Activated CD4-positive, CD25-positive, alpha-beta regulatory T cell treated with anti-CD3 and anti-CD28 coated beads, Interleukin-2, amount 50 U/mL, for 16 hours (primary cell): ENCODE measurements around the gene WDFY2.
A peak's percentile ranks its signal among the peaks of the same experiment; 100 is the strongest.
"Not testable (repeated sequence)": the region's sequence is repeated elsewhere in the genome, so short reads cannot be mapped to it uniquely, and the experiment has no call there.

Experiments used
- DNase-seq: peaks from one replicate; pipeline ENCODE4 v3.0.0-alpha.2; 2020; ENCODE audit warnings: low read depth, low spot score

The WDFY2 gene

DNA sequence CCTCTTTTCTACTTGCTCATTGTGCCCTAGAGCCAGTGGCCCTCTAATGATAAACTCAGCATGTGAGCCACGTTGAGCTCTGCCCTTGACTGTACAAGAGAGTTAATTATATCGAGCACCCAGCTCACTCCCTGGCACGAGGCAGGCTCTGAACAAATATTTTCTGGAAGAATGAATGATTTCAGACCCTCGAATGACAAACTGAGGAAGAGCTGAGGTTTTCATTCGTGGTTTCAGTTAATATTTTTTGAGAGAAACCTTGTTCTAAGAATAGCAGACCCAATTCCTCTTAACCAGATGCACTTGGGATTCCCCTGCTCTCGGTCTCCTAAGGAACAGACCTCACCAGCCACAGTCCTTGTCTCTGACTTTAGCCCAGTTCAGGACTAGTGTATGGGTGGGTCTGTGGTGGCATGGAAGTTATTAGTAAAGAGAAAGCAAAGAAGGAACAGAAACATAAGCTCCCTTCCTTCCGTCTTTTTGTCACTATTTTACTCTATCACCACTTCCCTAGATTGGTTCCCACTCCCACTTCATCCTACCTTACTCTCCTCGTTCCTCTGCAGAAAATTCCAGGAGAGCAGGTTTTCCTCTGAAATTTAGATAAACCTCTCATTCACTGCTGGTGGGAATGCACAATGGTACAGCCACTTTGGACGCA lies 22.1 kb upstream of the WDFY2 start:
- DNase-seq: no peak

DNA sequence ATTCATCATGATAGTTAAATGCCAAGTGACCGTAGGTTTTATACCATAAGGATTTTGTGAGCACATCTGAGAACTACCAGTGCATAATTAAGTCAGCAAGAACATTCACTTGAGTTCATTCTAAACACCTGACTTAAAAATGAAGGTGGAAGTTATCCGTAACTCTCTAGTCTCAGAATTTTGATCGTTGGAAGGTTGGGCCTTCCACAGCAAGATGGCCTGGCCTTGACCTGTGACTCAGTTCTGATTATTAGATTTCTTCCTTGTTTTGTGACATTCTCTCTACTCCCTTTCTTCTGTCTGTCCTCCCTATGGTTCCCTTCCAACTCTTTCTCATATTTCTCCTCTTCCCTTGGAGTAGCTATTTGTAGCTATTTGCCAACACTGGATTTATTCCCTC lies 20.0 kb upstream of the WDFY2 start:
- DNase-seq: no peak

DNA sequence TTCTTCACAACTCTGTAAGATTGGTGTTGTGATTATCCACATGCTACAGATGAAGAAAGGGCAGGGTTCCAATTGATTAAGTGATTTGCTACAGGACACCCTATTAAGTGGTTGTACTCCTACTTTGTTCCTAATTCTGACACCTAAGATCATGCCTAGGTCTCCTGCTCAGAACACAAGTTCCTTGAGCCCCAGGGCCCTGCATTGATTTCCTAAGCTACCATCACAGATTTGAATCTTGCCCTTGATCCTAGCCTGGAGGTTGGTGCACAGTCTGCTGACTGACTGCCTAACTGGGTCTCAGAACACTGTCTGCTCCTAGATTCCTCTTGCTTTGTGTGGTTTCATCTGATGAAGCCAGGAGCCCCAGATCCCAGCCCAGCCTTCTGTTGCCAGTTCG lies 19.6 kb upstream of the WDFY2 start:
- no peak for DNase-seq

DNA sequence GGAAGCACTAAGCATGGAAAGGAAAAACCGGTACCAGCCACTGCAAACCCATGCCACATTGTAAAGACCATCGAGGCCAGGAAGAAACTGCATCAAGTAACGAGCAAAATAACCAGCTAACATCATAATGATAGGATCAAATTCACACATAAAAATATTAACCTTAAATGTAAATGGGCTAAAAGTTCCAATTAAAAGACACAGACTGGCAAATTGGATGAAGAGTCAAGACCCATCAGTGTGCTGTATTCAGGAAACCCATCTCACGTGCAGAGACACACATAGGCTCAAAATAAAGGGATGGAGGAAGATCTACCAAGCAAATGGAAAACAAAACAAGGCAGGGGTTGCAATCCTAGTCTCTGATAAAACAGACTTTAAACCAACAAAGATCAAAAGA lies 15.3 kb upstream of the WDFY2 start:
- DNase-seq: not testable (repeated sequence)

DNA sequence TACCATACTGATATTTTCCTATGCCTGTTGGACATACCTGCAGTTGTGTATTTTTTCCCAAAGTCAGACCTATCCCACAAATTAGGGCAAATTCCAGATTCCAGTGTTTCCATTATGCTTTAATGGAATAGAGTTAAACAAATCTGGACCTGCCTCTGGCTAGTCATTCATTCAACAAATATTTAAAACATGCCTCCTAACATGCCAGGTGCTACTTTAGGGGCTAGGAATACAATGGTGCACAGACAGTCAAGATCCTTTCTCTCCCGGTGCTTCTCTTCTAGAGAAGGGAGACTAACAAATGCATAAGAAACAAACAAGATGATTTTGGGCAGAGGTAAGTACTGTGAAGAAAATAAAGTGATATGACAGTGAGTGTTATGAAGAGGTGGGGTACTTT lies 7.5 kb upstream of the WDFY2 start:
- no peak for DNase-seq

DNA sequence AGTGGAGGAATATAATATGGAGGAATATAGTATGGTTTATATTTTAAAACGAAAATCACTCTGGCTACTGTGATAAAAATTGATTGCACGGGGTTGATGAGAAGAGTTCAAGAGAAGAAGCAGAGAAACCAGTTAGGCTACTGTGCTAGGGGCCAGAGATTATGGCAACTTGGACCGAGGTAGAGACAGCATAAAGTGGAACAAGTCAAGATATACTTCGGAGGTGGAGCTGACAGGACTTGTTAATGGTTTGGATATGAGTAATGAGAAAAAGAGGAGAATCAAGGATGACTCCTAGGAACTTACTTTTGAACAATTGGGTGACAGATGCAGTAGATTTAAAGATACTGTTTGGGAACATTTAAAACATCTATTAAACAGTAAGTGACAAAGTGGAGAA lies 6.6 kb upstream of the WDFY2 start:
- no peak for DNase-seq

DNA sequence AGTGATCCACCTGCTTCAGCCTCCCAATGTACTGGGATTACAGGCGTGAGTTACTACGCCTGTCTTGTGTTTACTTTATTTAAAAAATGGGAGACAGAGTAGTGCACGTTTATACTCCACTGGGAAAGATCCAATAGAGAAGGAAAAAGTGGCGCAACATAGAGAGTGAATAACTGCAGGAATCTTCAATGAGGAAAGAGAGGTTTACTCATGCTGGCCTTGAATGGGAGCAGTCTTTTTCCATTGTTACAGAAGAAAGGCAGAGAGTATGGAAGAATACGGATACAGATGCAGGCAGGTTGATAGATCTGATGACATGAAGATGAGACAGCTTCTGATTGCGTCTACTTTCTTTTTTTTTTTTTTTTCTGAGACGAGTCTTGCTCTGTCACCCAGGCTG lies 4.6 kb upstream of the WDFY2 start:
- no peak for DNase-seq

DNA sequence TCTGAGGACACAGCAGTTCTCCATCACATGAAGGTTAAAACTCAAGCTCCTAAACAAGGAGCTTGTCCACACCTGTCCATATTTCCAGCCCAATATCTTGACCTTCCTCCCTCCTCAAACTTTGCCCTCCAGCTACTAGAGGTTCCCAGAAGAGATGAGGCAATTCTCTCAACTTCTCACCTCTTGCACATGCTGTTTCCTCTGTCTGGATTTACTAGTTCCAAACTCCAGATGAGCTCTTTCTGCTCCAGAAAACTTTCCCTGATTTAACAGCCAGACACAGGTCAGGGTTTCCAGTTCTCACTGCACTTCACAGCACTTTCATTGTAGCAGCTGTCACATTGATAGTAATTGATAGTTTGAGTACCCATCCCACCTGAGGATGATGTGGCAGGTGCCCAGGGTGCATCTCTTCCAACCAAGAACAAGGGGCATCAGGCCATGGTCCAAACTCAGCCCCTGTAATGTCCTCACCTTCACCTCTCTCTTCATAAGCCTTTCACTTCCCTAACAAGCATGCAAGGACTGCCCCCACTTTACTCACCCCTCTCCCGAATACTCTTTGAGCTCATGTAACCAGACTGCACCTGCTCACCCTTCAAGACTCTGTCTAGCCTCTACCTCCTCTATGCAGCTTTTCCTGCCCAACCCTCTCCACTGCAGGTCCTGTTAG lies 3.0 kb upstream of the WDFY2 start:
- no peak for DNase-seq

DNA sequence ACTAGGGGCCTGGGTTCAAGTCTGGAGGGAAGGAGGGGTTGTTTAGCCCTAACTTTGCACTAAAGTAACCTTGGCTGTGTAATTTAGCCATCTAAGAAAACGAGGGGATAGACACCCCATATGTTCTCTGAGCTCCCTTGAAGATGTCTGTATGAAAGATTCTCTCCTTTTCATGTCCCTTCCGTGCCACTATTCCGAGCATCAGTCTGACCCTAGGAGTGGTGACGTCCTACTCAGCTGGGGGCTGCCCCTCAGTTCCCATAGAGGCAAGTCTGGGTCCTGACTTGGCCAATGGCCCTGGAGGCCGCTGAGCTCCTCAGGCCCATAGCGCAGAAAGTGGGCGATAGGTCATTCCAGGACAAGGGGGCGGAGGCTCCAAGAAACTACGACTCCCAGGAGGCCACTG lies 790 bp upstream of the WDFY2 start:
- no peak for DNase-seq

DNA sequence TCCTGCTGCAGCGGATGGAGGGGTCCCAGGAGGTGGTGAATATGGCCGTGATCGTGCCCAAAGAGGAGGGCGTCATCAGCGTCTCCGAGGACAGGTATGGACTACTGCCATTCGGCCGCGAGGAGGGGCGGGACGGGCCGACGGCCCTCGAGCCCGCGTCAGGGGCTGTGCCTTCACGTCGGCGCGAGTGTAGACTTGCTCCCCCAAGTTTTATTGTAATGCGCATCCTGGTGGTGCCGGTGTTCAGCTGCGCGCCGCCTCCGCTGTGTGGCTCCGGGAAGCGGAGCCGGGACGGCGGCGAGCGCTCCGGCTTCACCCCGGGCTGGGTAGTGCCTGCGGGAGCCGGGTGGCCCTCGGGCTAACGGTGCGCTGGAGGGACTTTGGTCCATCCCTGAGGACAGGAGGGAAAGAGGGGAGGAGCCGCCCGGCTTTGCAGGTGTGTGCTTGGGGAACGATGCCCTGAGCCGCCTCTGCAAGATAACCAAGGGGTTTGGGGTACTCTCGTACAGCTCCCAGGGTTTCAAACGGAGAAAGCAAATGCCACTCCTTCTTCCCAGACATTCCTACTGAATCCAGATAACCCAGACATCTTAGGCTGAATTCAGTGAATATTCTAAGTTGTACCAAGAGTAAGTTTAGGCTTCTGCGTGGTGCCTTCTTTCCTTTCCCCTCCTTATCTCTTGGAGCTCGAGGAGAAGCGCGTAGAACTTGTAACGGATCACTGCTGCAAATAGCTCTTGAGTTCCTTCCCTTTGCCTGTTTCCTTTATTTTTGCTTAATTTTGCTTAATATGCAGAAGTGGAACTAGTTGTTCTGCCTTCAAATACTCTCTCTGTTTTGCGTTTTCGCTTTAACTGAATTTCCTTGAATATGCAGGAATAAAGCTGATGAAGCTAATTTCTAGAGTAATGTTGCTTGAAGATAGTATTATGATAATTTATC lies 740 bp downstream of the WDFY2 start:
- DNase-seq: peak; percentile 41

DNA sequence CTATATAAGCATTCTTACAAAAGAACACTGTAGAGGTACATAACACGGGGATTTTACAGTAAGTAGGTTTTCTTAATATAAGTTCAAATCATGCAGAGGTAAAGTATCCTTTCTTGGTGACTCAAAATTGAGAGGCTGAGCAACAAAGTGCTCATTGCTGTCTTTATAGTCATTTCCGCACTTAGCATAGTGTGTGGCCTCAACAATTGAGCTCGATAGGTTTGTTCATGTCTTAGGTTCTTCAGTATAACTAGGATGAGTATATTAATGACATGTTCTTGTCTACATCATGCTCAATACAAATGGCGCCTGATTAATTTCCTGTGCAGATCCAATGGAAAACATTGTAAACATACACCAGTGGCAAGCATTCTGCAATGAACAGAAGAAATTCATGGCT lies 1.4 kb downstream of the WDFY2 start:
- DNase-seq: no peak

DNA sequence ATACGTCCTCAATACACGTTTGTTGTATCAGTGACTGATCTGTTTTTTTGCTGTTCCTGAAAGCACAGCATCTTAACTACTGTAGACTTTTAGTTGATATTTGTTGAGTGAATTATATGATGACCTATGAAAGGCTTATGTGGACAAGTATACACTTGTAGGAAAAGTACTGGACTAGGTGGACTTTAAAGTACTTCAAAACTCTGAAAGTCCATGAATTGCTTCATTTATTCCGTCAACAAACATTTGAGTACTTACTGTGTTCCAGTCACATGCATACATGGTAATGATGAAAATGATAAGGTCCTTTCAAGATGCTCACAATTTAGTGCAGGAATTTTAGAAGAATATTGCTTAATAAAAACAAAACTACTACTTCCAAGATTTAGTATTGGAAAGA lies 3.1 kb downstream of the WDFY2 start:
- no peak for DNase-seq

DNA sequence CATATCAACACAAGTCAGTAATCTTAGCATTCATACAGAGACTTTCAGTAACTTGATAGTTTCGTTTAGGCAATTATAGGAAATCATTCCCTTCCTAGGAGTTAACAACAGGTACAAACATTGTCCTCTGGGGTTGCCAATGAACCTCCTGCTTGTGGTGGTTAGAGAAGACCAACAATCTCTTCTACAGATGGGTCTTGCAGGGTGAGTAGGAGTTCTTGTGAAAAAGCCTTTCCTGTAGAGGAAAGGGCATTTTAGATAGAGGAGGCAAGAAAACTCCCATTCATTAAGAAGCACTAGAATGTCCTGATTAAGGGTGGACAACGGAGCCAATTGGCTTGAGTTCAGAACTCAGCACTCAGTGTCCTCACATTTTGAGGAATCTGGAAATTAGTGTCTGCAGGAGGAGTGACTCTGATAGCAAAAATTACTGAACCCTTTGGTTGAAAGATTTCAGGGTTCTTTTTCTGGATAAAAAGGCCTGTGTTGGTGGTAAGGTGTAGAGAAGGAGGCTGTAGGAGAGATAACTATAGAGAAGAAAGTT lies 4.2 kb downstream of the WDFY2 start:
- DNase-seq: no peak

DNA sequence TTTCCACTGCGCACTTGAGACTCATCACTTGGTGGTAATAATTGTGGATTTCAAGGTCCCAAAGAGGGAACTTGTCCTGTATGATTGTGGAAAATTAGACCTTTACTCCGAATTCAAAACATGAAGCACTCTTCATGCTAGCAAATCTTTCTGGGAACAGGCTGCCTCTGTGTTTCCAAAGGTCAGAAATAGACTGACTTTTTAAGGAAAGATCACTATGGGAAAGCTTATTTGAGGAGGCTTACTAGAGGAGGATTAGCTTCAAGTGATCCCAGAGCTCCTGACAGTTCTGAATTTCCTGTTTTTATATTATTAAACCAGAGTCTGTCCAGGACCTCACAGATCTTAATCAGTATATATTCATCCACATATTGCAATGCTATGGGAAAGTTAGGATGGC lies 5.5 kb downstream of the WDFY2 start:
- DNase-seq: no peak

DNA sequence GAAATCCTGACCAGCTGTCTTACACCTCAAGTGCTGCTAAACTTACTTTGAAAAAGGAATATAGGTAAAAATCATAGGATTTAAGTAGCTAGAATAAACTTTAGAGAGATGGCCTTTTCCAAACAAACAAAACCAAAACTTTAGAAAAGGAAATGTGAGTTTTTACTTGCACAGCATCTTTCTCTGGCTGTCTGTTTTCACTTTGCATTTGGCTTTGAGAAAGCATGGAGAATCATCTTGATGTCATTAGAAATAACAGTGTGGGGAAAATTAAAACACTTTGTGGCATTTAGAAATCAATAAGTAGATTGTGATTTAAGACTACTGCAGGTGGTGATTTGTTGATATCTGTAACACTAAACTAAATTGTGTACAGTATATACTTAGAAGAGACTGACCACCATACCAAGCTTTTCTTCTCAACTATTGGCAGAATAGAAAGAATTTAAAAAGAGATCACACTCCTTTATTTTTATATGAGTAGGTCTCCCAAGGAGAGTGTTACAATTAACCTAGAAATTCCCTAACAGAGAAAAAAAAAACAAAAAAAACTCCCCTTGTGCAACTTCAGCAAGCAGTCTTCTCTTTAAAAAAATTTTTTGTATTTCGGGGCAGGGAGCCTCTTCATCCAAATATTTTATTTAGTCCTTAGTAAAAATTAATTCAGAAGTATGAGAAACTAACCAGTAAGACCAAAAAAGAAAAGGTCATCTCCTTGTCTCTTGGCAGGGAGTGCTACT lies 6.1 kb downstream of the WDFY2 start:
- DNase-seq: no peak

DNA sequence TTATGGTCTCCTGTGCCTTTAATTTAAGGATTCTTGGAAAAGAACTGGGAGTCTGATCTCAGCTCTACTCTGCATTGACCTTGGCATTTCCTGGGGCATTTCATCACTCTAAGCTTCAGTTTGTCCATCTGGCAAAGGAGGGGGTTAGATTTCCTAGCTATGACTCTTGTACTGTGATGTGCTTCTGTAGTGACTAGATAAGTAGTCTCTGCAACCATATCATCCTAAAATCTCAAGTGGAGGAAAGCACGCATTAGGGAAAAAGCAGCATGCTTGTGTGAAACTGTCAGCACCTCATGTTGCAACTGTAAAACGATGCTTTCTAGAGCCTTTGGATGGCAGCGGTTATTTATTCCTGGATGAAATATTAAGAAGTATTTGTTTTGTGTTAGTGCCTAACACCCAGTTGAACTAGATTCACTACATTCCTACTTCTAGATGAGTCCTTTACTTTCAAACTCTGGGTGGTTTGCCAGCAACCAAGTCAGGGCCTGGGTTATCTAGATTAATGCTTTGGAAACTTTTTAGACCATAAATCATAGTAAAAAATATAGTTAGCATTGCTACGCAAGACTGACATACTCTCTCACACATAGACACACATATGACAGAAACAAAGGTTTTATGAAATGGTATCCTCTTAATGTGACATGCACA lies 6.8 kb downstream of the WDFY2 start:
- DNase-seq: no peak

DNA sequence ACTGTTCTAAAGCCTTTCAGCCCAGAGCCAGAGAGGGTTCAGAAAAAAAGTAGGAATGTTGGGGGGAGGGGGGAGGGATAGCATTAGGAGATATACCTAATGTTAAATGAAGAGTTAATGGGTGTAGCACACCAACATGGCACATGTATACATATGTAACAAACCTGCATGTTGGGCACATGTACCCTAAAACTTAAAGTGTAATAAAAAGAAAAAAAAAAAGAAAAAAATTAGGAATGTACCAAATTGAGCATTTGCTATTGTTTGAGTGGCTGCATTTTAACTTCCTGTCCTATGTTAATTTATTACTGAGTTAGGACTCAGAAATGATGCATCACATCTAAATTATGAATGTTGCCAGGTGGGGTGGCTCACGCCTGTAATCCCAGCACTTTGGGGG lies 7.7 kb downstream of the WDFY2 start:
- not testable (repeated sequence) for DNase-seq

DNA sequence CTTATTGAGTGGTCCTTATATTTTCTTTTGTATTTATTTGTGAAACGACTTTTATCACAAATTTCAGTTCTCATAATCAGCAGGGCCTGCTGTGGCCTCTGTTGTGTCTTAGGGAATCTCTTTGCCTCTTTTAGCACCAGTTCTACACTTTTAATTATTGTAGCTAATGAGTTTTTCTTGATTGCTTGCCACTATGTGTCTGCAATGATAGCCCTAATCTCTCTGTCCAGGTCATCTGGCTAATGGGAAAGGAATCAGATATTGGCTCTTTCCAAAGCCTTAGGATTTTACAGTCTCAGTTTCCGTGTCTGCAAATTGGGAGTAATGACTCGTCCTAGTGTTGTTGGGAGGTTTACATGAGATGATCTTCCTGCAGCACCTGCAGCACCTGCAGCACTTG lies 10.2 kb downstream of the WDFY2 start:
- DNase-seq: no peak

DNA sequence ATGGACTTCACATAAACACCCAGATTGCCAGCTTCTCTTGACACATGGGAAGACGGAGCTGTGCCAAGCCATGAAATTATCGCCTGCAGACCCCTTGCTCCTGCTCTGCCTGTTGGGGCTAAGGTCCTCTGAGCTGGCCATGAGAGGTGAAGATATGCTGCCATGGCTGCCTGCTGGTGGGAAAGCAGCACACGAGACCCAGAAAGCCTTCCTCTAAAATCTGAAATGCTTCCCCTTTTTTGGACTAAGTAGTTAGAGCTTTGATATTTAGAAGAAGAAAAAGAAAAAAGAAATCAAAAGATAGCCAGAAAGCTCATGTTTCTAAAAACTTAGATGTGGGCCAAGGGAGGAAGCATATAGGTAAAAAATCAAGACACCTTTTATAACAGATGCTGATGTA lies 11.2 kb downstream of the WDFY2 start:
- DNase-seq: no peak

DNA sequence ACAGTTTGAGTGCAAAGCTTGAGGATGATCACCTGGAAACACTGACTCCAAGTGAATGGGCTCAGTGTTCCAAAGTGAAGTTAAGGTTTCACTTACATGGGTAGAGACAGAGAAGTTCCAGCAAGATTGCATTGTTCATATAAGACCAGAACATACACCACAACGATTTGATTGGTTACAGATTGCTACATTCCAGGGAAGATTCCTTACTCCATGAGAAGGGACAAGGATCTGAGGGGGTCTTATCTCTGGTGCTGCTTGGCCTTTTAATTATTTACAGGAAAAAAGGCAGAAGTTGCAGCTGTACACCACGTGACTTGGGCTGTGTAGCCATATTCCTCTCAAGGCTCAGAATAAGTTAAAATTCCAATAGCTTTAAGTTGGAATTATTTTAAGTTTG lies 12.3 kb downstream of the WDFY2 start:
- DNase-seq: no peak
